ENCODE measurements around the gene IRAK3.

GRCh38 chr12:66140731-66141130, 48.3 kb upstream of the IRAK3 start:
- TF ChIP-seq CTCF (IDR thresholded peaks at IDR 0.05), result no peak
- no peak for TF ChIP-seq POLR2A (IDR thresholded peaks at IDR 0.05)
- no peak for TF ChIP-seq EP300 (IDR thresholded peaks at IDR 0.05)

All from gastroesophageal sphincter (tissue), 3 donors.